ENCODE data around the gene KCNQ1OT1.

Gene KCNQ1OT1

DNA sequence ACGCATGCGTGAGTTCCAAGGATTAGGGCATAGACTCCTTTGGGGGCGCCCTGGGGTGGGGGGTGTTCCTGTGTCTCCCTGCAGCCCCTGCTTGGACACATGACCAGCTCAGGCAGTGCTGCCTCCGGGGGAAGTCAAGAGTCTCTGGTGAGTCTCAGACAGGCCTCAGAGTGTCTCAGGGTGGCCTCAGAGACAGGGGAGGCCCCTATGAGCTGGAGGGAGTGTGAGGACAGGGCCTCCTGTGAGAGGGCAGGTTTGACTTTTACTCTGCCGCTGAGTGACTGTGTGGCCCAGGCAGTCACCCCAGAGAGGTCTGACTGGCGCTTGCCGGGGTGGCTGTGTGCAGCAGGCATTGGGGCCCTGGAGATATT is 41.2 kb upstream of the KCNQ1OT1 start:
- in situ Hi-C loops (cut with MboI; ENCODE audit: low pct_unique_long_range_greater_than_20kb, low sequenced_read_pairs, unreplicated experiment), result no loop called here
- no peak for DNase-seq (ENCODE audit: low spot score)
- TF ChIP-seq, protein P1, sequence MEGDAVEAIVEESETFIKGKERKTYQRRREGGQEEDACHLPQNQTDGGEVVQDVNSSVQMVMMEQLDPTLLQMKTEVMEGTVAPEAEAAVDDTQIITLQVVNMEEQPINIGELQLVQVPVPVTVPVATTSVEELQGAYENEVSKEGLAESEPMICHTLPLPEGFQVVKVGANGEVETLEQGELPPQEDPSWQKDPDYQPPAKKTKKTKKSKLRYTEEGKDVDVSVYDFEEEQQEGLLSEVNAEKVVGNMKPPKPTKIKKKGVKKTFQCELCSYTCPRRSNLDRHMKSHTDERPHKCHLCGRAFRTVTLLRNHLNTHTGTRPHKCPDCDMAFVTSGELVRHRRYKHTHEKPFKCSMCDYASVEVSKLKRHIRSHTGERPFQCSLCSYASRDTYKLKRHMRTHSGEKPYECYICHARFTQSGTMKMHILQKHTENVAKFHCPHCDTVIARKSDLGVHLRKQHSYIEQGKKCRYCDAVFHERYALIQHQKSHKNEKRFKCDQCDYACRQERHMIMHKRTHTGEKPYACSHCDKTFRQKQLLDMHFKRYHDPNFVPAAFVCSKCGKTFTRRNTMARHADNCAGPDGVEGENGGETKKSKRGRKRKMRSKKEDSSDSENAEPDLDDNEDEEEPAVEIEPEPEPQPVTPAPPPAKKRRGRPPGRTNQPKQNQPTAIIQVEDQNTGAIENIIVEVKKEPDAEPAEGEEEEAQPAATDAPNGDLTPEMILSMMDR (IDR thresholded peaks at IDR 0.05; ENCODE audit: extremely low read depth, insufficient read depth, missing control alignments), result no peak

- no peak for DNase-seq (ENCODE audit: low spot score)
- TF ChIP-seq, protein P1 (IDR thresholded peaks at IDR 0.05; ENCODE audit: extremely low read depth, insufficient read depth, missing control alignments), result no peak
- in situ Hi-C loops (cut with MboI; ENCODE audit: low pct_unique_long_range_greater_than_20kb, low sequenced_read_pairs, unreplicated experiment), result no loop called here
Observed at GRCh38 chr11:2740275-2740940, 40.6 kb upstream of the KCNQ1OT1 start.

- TF ChIP-seq, protein P1 (IDR thresholded peaks at IDR 0.05; ENCODE audit: extremely low read depth, insufficient read depth, missing control alignments), result no peak
- DNase-seq (ENCODE audit: low spot score), result no peak
- in situ Hi-C loops (cut with MboI; ENCODE audit: low pct_unique_long_range_greater_than_20kb, low sequenced_read_pairs, unreplicated experiment), result no loop called here
Observed at GRCh38 chr11:2739531-2740274, 39.9 kb upstream of the KCNQ1OT1 start.

GRCh38 chr11:2738551-2739431 is 39.0 kb upstream of the KCNQ1OT1 start:
- TF ChIP-seq, protein P1 (IDR thresholded peaks at IDR 0.05; ENCODE audit: extremely low read depth, insufficient read depth, missing control alignments), result no peak
- in situ Hi-C loops (cut with MboI; ENCODE audit: low pct_unique_long_range_greater_than_20kb, low sequenced_read_pairs, unreplicated experiment), result no loop called here

GRCh38 chr11:2737866-2738265 is 38.1 kb upstream of the KCNQ1OT1 start:
- TF ChIP-seq, protein P1 (IDR thresholded peaks at IDR 0.05; ENCODE audit: extremely low read depth, insufficient read depth, missing control alignments), result no peak
- no peak for DNase-seq (ENCODE audit: low spot score)
- in situ Hi-C loops (cut with MboI; ENCODE audit: low pct_unique_long_range_greater_than_20kb, low sequenced_read_pairs, unreplicated experiment), result no loop called here

More at GRCh38 chr11:2738551-2739431, 39.0 kb upstream of the KCNQ1OT1 start:
- no peak for DNase-seq (ENCODE audit: low spot score)

GRCh38 chr11:2737226-2737590 is 37.4 kb upstream of the KCNQ1OT1 start:
- in situ Hi-C loops (cut with MboI; ENCODE audit: low pct_unique_long_range_greater_than_20kb, low sequenced_read_pairs, unreplicated experiment), result no loop called here
- TF ChIP-seq, protein P1 (IDR thresholded peaks at IDR 0.05; ENCODE audit: extremely low read depth, insufficient read depth, missing control alignments), result no peak
- DNase-seq (ENCODE audit: low spot score), result no peak

Data from GM13977 (cell line).